NCI-H2081 treated with DMSO at 0.1 percent for 48 hours (cell line): ENCODE data around the gene UGT3A1.
"Not testable (repeated sequence)": the region's sequence is repeated elsewhere in the genome, so short reads cannot be mapped to it uniquely, and the experiment has no call there.

Experiments
- DNase-seq: peaks from one replicate; lab custom pipeline; 2025; lab: John Stamatoyannopoulos, UW

Gene UGT3A1

DNA sequence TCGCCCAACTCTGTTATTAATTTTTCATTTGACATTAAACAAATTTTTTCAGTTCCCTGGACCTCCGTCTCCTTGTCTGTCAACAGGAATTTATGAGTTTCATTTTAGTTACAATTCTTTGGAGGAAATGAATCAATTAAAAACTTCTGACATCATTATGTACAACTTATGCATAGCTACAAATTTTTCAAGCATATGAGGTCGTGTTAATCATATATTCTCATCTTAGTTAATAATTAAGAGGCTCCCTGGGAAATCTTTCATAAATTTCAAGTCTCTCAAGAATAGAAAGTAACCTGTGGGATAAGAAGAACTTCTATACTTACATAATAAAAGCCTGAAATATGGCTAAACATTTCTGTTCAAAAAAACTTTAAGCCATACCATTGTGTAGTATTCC lies 3.4 kb downstream of the UGT3A1 start:
- no peak for DNase-seq

DNA sequence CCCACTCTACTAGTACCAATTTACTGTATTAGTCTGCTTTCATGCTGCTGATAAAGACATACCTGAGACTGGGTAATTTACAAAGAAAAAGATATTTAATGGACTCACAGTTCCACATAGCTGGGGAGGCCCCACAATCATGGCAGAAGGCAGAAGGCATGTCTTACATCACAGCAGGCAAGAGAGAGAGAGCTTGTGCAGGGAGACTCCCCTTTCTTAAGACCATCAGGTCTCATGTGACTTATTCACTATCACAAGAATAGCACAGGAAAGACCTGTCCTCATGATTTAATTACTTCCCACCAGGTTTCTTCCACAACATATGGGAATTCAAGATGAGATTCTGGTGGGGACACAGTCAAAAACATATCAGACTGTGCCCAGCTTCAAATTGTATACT lies 11.5 kb downstream of the UGT3A1 start:
- no peak for DNase-seq

DNA sequence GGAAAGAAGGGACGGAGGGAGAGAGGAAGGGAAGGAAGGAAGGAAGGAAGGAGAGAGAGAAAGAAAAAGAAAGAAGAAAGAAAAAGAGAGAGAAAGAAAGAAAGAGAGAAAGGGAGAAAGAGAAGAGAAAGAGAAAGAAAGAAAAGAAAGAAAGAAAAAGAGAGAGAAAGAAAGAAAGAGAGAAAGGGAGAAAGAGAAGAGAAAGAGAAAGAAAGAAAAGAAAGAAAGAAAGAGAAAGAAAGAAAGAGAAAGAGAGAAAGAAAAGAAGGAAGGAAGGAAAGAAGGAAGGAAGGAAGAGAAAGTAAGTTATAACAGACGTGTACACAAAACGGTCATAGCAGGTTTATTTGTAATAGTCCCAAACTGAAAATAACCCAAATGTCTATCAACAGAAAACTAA lies 14.3 kb downstream of the UGT3A1 start:
- DNase-seq, result not testable (repeated sequence)

DNA sequence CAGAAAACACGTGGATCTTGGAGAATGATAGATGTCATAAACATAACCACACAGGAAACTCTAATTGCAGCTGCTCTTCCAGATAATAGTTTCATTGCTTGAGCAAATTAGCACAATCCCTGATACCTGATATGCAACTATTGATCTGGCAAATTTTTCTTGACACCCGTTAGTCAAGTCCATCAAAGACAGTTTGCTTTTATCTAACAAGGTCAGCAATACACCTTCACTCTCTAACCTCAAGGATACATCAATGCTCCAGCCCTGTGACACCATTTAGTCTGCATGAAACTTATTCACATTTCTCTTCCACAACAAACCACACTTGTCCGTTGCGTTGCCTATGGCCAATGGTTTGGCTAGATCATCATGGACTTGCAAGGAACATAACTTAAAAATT lies 16.6 kb downstream of the UGT3A1 start:
- no peak for DNase-seq

DNA sequence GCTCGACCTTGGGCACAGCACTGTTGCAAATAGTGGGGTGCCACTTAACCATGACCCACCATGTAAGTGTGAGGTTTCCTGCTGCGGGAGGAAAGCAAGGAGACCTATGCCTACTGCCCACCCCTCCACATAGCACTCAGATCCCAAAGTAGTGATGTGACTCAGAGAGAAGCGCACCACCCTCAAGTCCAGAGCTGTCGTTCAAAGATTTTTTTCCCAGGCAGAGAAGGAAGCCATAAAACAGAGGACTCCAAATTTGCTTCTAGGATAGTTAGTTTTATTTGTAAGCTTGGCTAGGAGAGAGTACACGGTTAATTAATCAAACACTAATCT lies 19.3 kb downstream of the UGT3A1 start:
- no peak for DNase-seq

DNA sequence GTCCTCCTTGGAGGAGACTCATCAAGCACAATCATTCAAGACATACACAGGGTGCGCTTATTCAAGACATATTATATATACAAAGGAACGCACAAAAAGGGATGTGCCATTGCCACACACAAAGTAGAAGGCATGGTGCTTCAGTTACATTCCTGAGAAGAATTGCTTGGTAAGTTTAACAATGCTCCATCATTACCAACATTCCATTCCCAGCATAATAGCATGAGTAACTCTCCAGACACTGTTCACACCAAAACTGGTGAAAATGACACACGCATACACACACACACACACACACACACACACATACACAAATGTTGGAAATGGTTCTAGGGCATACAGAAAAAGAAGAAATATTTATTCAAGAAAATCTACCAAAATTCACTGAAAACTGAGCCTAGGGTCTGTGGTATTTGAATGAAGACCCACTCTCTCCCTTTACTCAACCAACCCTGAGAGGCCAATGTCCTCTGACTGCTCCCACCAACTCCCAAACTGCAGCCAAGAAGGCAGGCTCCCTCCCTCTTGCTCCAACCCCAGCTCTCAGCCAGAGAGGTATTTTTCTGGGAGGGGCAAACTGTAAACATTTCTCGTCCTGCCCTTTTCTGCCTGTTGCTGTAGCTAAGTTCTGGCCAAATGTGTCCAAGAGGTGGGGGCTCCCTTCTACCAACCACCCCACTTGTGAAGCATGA lies 19.9 kb downstream of the UGT3A1 start:
- DNase-seq, result no peak

DNA sequence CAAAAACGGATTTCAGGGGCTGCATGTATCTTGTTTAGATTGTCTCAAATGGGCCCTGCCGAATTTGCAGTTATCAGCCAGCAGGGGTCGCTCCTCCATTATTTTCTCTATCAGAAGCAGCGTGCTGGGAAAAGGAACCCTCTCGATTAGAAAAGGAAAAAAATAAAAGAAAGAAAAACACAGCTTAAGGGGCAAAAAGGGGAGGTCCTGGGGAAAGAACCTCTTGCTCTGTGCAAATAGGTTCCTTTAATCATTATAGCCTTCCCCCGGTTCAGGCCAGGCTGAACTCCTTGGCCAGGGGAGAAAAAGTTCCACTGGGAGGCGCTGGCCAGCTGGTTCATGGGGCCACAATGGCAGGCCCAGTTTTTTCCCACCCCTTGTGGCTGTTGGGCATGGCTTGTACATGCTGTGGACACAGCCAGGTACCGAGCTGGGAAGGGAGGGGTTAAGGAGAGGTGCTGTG lies 27.8 kb downstream of the UGT3A1 start:
- DNase-seq, result no peak

DNA sequence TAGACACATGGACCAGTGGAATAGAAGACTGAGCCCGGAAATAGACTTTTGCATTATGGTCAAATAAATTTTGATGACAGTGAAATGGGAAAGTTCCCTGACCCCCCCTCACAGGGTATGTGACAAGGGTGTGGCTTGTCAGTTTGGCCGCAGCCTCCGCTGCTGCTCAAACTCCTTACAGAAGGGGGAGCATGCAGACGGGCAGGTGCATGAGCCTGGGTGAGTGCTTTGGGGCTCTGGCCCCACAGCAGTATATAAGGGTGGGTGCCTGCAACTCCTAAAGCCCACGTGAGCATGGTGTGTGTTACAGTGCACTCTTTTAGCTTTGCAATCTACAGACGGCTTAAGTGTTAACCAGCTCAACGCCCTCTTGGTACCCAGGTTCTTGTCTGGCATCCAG lies 30.9 kb downstream of the UGT3A1 start:
- DNase-seq, result no peak

DNA sequence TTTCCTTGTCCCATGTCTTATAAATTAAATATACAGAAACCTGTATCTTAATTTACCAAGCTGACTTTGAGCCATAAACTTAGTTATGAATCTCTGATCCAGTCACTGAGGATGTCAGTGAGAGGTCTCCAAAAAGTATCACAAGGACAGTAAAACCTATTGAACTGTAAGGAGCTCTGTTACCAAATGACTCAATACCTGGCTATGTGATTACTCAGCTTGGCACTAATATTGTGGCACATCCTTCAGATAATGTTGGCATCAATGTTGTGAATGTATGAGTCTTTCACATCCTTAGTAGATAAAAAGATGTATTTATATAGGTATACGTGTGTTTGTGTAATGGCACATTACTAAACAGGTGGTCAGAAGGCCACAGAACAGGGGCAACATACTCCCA lies 34.8 kb downstream of the UGT3A1 start:
- DNase-seq, result no peak

DNA sequence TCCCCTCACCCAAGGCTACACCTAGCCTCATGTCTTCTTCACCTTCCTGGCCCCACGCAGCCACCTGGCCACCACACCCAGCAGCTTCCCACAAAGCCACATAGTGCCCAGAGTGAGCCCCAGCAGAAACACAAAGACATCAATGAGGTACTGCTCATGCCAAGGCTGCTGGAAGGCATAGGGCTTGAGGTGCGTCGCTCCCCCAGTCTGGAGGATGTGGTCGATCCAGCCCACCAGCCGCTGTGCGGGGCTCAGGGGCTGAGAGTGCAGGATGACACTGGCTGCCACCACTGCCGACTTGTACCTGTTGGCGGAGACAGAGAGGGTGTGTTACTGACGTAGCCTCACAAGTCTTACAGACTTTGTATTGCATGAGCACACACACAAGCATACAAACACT lies 37.0 kb downstream of the UGT3A1 start:
- DNase-seq, result no peak

DNA sequence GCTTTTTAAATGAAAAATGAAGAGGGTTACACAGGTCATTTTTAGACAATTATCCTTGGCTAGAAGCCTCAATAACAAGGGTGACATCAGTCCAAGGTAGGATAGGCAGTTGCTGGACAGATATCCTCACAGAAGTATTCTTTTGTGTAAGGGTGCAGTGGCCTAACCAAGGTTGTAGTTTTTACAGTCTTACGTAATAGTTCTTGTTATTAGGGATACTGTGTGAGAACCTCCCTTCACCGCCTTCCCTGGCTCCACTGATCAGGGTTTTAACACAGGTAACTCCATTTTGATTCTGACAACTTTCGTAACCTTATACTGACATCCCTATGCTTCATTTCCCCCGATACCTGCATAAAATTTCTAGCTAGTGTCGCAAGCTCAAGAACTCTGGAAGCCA lies 44.1 kb downstream of the UGT3A1 start:
- DNase-seq, result no peak

DNA sequence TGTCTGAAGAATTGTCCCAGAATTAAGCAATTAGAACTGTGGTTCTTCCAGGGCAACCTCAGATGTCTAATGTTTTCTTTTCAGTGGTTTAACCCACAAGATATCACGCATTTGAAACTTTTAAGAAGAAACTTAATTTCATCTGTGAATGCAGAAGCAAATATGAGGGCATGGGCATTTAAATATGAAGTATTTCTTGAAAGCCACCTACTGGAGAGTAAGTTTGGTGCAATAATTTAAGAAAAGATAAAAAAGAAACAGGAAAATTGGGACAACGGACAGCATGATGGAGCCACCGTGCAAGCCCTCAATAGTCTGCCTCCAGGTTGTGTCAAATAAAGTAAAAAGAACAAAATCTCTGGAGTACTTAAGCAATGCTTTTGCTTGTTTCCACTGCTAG lies 51.6 kb downstream of the UGT3A1 start:
- no peak for DNase-seq

DNA sequence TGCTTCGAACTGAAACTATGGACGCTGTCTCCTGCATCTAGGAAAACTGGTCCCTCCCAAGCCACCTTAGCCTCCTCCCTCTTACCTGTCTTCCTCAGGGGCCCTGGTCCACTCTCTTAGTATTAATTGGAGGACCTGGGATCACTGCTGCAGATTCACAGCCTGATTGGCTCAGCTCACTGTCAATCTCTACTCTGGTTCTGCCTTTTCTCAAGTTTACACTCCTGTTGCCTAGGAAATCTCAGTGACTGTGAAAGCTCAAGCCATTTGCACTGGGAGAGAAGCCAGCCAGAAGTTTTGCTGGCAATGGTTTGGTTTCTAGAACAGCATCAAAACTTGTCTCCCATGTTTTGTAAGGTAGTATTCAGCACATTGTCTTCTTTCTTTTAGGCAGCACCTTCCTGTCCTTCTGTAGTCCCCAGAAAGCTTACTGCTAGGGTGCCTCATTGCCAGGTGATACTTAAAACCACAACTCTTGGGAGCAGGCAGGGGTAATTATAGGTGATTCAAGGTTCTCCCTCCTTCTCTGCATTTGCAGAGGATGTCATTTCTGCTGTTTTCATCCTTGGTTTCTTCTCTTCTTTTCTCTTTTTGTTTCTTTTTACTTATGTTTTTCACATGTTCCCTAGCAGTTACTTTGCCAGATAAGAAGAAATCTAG lies 52.5 kb downstream of the UGT3A1 start, which contains the start of gene CAPSL:
Gene CAPSL (minus strand): TSS at position 55 of the 660 bp plus-strand sequence. CDS start 17,502 bp downstream, outside the sequence.
- DNase-seq, result no peak

DNA sequence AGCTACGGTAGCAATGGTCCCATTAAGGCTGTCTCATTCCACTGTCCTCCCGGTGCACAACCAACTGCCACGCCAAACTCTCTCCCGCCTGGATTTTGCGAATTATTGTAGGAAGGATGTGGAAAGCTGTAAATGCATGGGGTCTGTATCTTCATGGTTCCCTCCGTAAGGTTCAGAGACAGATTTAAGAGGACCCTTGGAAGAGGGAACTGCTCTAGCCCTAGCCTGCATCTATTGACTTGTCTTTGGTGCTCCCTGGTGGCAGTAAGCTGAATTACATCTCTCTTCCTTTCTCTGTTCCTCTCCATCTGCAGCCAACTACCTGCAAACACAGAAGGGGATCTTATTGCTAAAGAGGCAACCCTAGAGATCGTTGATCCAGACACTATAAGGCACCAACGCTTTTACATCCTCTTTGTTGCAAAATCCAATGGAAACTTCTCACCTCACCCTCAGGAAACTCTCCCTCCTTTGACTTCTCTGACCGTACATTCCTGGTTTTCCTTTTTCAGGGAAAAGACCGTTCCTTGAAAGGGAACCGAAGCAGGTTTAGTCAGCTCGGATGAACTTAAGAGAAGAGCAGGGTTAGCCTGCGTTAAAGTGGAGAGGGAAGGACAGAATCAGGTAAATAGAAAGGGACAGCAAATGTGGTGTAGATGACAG lies 64.7 kb downstream of the UGT3A1 start:
- peak; percentile 41 for DNase-seq

DNA sequence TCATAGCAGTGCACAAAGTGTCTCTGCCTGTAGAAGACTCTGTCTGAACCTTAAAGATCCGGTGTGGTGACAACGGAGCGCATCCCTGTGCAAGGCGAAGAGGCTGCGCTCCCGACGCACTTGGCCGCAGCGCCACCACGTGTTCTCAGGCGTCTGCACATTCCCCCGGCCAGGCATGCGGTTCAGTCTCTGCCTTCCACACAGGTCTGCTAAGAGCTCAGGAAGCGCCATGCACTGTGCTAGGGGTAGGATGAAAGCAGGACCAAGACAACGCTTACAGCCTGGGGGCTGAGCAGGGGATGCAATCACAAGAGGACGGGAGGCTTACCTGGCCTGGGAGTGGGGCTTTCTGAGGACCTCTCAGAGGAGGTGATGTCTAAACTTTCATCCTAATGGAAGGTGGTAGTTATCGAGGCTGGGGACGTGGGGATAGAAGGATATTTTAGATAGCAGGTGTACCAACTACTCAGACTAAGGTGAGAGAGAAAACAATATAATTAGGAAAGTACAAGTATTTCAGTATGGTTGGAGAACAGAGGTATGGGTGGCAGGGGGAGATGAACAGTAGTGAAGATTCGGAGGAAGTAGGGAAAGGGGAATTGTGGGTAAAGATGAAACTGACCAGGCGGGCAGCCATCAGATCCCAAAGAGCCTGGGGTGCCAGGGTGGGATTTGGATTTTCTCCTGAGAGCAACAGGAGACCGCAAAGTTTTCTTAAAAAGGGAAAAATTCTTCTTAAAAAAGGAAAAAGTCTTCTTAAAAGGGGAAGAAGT lies 66.1 kb downstream of the UGT3A1 start:
- DNase-seq, result peak; percentile 24

DNA sequence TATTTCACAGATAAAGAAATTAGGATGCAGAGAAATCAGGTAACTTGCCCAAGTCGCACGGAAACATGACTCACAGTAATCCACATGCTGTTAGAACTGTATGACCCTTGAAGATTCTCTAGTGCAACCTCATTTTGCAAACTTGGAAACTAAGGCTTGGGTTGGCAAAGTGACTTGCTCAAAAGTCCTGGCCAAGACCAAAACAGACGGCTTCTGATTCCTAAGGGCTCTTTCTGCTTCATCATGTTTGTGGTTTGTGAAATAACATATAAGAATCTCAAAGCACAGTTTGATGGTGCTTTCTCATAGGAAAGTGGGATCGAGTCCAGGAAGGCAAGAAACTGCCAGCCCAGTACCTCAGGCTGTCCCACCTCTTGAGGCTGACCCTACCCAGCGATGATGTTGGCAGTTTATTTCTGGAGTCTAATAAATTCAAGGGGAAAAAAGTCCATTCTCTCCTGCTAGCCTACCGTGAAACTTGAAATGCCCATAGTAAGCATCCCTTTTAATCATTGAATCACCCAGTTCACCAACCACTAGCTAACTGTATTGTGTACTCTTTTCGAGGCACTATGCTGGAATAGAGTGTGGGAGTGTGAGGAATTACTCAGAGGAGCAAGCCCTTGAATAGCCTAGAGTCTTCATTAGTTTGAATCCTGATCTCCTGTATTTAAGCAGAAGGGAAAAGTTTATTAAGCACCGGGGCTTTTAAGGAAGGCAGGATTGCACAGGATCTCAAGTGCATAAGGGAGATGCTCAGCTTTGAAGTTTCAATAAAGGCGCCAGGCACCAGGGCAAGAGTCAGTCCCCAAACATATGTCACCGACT lies 66.9 kb downstream of the UGT3A1 start:
- DNase-seq, result no peak

DNA sequence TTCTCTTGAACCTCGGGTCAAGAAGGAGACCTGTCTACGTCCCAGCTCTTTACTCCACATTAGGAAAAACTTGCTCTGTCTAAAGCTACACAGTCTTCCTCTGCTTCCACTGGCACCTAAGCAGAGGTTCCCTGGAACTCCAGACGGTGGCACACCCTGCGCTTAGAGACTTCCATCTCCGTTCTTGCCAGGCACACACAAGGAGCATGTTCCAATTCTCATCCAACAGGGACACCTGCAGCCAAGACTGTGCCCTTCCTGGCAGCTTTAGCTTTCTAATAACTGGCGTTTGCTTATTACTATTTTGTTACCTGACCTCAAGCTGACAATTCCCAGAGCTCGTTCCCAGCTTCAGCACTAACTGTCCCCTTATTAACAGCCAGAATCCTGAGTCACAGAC lies 68.7 kb downstream of the UGT3A1 start:
- no peak for DNase-seq

DNA sequence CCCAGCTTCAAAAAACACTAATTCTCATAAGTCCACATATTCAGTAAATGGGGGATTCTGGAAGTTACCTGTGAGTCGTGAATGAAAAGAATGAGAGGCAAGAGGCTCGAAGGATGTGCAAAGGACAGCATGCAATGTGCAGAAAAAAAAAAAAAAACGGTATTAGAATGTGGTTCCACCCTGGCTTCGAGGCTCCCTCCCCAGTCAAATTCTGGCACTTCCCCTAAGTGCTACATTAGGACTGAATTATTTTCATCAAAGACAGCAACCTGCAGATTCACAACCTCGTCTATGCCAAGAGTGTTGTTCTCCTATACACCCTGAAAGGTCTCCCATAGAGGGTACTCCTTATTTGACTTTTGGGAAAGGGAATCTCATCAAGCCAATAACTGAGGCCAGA lies 69.3 kb downstream of the UGT3A1 start:
- DNase-seq, result no peak

DNA sequence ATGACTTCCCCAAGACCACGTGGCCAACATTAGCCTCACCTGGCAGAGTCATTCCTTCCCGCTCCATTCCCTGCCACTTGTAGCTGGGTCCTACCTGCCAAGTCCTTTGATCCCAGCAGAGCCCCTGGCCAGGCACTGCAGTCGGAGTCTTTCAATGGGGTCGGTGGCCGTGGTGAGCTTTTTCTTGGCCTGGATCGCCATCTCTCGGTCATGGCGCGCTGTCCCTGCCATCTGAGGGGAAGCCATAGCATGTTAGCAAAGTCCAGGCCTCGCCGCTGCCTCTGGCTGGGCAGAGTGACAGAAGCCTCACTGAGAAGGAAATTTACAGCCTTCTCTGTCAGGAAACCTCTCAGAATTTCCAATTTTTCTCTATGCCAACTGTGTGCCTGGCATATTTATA lies 70.3 kb downstream of the UGT3A1 start:
- no peak for DNase-seq

DNA sequence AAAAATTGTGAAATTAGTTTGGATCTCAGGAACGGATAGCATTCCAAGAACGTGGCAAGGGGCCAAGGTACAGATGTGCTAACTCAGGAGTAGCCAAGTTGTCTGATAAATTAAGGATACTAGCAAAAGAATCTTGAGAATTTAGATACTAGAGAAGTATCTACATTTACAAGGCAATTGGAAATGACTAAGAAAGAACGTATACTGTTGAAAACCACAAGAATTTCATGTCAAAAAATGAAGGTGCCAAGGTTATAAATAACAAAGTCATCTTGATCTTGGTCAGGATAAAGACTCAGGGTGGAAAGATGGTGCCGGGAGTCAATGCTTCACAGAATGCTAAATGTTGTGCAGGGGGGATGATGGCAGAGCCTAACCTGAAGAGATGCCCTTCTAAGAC lies 72.0 kb downstream of the UGT3A1 start:
- no peak for DNase-seq

DNA sequence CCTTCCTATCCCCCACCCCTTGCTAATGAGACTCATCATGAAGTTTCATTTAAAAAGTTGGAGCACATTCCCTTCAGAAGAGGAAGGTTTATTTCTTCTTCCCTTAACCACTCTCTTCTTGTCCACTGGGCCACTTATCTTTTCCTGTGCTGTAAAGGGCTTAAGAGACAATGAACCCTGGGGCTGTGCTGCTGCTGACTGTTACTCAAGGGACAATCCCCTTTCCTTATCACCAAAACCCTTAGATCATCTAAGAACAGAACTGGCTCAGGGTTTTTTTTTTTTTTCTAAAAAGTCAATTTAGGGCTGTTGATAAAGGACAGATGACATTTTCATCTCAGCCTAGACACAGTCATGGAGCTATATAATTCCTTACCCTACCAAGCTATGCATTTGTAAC lies 82.4 kb downstream of the UGT3A1 start:
- no peak for DNase-seq

DNA sequence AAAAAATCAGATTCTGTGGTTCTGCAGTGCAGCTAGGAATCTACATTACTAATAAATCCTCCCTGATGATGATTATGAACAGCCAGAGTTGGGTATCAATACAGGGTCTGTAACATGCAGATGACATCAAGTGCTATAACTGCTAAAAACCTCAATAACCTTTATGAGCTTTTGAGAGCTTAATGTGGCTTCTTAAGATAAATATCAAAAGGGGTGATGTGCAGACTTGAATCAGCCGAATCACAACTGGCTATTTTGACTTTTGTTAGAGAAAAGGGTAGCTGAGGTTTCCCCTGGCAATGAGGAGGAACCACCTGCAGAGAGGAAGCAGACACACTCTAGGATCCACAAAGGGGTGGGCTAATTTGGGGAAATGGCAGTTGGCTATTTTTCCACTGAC lies 83.0 kb downstream of the UGT3A1 start:
- DNase-seq, result no peak
